IgD-negative memory B cell (primary cell): ENCODE results near the gene SLC39A11. TPM values are rescaled to one million over a fixed set of nuclear protein-coding genes. Genes with fewer than 3 reads are reported as not detected.
A peak's percentile ranks its signal among the peaks of the same experiment; 100 is the strongest.
"Not testable (repeated sequence)": the region's sequence is repeated elsewhere in the genome, so short reads cannot be mapped to it uniquely, and the experiment has no call there.

Source experiments
- H3K27ac Mint-ChIP-seq, 3 donors: one replicate each; pipeline ENCODE4 v1.8.0; 2020 to 2022; ENCODE audit warnings: mild to moderate bottlenecking in 3 of 3, mixed read lengths in 3 of 3, moderate library complexity in 1 of 3
- H3K27me3 Mint-ChIP-seq: one replicate; pipeline ENCODE4 v1.8.0; 2021; ENCODE audit warnings: mixed read lengths
- H3K36me3 Mint-ChIP-seq: one replicate; pipeline ENCODE4 v1.8.0; 2020; ENCODE audit warnings: mild to moderate bottlenecking, mixed read lengths
- H3K4me1 Mint-ChIP-seq, 3 donors: one replicate each; pipeline ENCODE4 v1.8.0; 2020 to 2022; ENCODE audit warnings: mixed read lengths in 3 of 3, mild to moderate bottlenecking in 1 of 3
- H3K4me3 Mint-ChIP-seq, 4 donors: one replicate each; pipeline ENCODE4 v1.8.0; 2020 to 2022; ENCODE audit warnings: mild to moderate bottlenecking in 4 of 4, mixed read lengths in 4 of 4, moderate library complexity in 3 of 4
- H3K9me3 Mint-ChIP-seq, 3 donors: one replicate each; pipeline ENCODE4 v1.8.0; 2020 to 2021; ENCODE audit warnings: mixed read lengths in 3 of 3, mild to moderate bottlenecking in 1 of 3
- polyA plus RNA-seq: library from polyadenylated mRNA; unstranded; fragments of 300-500 nt; fragmentation: Illumina TruSeq; gene quantifications from one replicate; pipeline ENCODE4 v1.2.3, GENCODE V29; 2021

Gene SLC39A11
- polyA plus RNA-seq, 1 donor from 2014 or later, result 13.7 TPM

- no peaks in the 10 kb centered on the region for H3K9me3 Mint-ChIP-seq
- peaks cover 10% of the 10 kb centered on the region for H3K36me3 Mint-ChIP-seq
- no peaks in the 10 kb centered on the region for H3K27me3 Mint-ChIP-seq
- no peak overlapping the region for H3K4me3 Mint-ChIP-seq
- H3K4me1 Mint-ChIP-seq, result peaks cover 0 to 2% (median 0%) of the 10 kb centered on the region in 3 donors
- H3K27ac Mint-ChIP-seq, result no peak overlapping the region
Measured at GRCh38 chr17:72775919-72776318, 316.6 kb downstream of the SLC39A11 start.

- Mint-ChIP-seq H3K4me1 (peaks cover 0 to 2% (median 0%) of the 10 kb centered on the region in 3 donors), H3K27ac (peak overlapping the region in 1 of 3 donors; percentile 8), H3K27me3 (no peaks in the 10 kb centered on the region), H3K36me3 (peaks cover 13% of the 10 kb centered on the region), H3K4me3 (no peak overlapping the region), H3K9me3 (peaks cover 0 to 2% (median 0%) of the 10 kb centered on the region in 3 donors)
Measured at GRCh38 chr17:72775237-72775636, 317.3 kb downstream of the SLC39A11 start.

- Mint-ChIP-seq H3K36me3 (peaks cover 13% of the 10 kb centered on the region), H3K27ac (no peak overlapping the region), H3K9me3 (peaks cover 0 to 2% (median 0%) of the 10 kb centered on the region in 3 donors), H3K27me3 (no peaks in the 10 kb centered on the region), H3K4me1 (peaks cover 0 to 2% (median 0%) of the 10 kb centered on the region in 3 donors), H3K4me3 (no peak overlapping the region)
Measured at GRCh38 chr17:72774236-72774635, 318.3 kb downstream of the SLC39A11 start.

- H3K27ac Mint-ChIP-seq, H3K27me3 Mint-ChIP-seq, H3K9me3 Mint-ChIP-seq, H3K4me1 Mint-ChIP-seq, H3K4me3 Mint-ChIP-seq: not testable (repeated sequence)
- H3K36me3 Mint-ChIP-seq, result peaks cover 13% of the 10 kb centered on the region
Measured at GRCh38 chr17:72773225-72773624, 319.3 kb downstream of the SLC39A11 start.

GRCh38 chr17:72772331-72772821 lies 320.1 kb downstream of the SLC39A11 start:
- peaks cover 13% of the 10 kb centered on the region for H3K36me3 Mint-ChIP-seq
- H3K4me1 Mint-ChIP-seq, result peaks cover 0 to 2% (median 0%) of the 10 kb centered on the region in 3 donors
- H3K27me3 Mint-ChIP-seq, result no peaks in the 10 kb centered on the region
- H3K9me3 Mint-ChIP-seq, result peaks cover 0 to 2% (median 0%) of the 10 kb centered on the region in 3 donors
- H3K27ac Mint-ChIP-seq, result no peak overlapping the region
- peak overlapping the region in 2 of 4 donors; percentile 2 to 5 for H3K4me3 Mint-ChIP-seq

GRCh38 chr17:72771734-72772133 lies 320.8 kb downstream of the SLC39A11 start:
- Mint-ChIP-seq H3K27ac (no peak overlapping the region), H3K9me3 (peaks cover 0 to 2% (median 0%) of the 10 kb centered on the region in 3 donors), H3K27me3 (no peaks in the 10 kb centered on the region), H3K4me3 (no peak overlapping the region), H3K36me3 (peaks cover 13% of the 10 kb centered on the region), H3K4me1 (peaks cover 0 to 2% (median 0%) of the 10 kb centered on the region in 3 donors)

GRCh38 chr17:72766761-72767356 lies 325.6 kb downstream of the SLC39A11 start:
- H3K9me3 Mint-ChIP-seq, result peaks cover 0 to 2% (median 0%) of the 10 kb centered on the region in 3 donors
- H3K27ac Mint-ChIP-seq, result peak overlapping the region in 1 of 3 donors; percentile 6
- H3K4me3 Mint-ChIP-seq, result no peak overlapping the region
- H3K36me3 Mint-ChIP-seq, result peaks cover 2% of the 10 kb centered on the region
- peaks cover 0 to 2% (median 0%) of the 10 kb centered on the region in 3 donors for H3K4me1 Mint-ChIP-seq
- no peaks in the 10 kb centered on the region for H3K27me3 Mint-ChIP-seq

GRCh38 chr17:72765368-72766153 lies 326.9 kb downstream of the SLC39A11 start:
- Mint-ChIP-seq H3K36me3 (peaks cover 4% of the 10 kb centered on the region), H3K9me3 (peaks cover 0 to 2% (median 0%) of the 10 kb centered on the region in 3 donors), H3K4me1 (peaks cover 0 to 2% (median 0%) of the 10 kb centered on the region in 3 donors), H3K4me3 (no peak overlapping the region), H3K27me3 (no peaks in the 10 kb centered on the region), H3K27ac (no peak overlapping the region)

- H3K27me3 Mint-ChIP-seq, result no peaks in the 10 kb centered on the region
- H3K36me3 Mint-ChIP-seq, result peaks cover 1% of the 10 kb centered on the region
- no peak overlapping the region for H3K4me3 Mint-ChIP-seq
- peaks cover 0 to 2% (median 0%) of the 10 kb centered on the region in 3 donors for H3K4me1 Mint-ChIP-seq
- H3K9me3 Mint-ChIP-seq, result no peaks in the 10 kb centered on the region
- H3K27ac Mint-ChIP-seq, result no peak overlapping the region
Measured at GRCh38 chr17:72764632-72765041, 327.9 kb downstream of the SLC39A11 start.

GRCh38 chr17:72763981-72764380 lies 328.5 kb downstream of the SLC39A11 start:
- peaks cover 0 to 2% (median 0%) of the 10 kb centered on the region in 3 donors for H3K4me1 Mint-ChIP-seq
- H3K27me3 Mint-ChIP-seq, result no peaks in the 10 kb centered on the region
- H3K27ac Mint-ChIP-seq, result no peak overlapping the region

GRCh38 chr17:72761893-72762575 lies 330.5 kb downstream of the SLC39A11 start:
- not testable (repeated sequence) for H3K9me3 Mint-ChIP-seq, H3K36me3 Mint-ChIP-seq, H3K27me3 Mint-ChIP-seq, H3K4me1 Mint-ChIP-seq, H3K27ac Mint-ChIP-seq
- peak overlapping the region in 1 of 4 donors; percentile 47 for H3K4me3 Mint-ChIP-seq

More at GRCh38 chr17:72763981-72764380, 328.5 kb downstream of the SLC39A11 start:
- Mint-ChIP-seq H3K36me3 (peaks cover 1% of the 10 kb centered on the region), H3K4me3 (no peak overlapping the region), H3K9me3 (no peaks in the 10 kb centered on the region)

GRCh38 chr17:72761431-72761830 lies 331.1 kb downstream of the SLC39A11 start:
- peaks cover 3% of the 10 kb centered on the region for H3K36me3 Mint-ChIP-seq
- H3K27ac Mint-ChIP-seq, result no peak overlapping the region
- H3K27me3 Mint-ChIP-seq, result no peaks in the 10 kb centered on the region
- no peak overlapping the region for H3K4me3 Mint-ChIP-seq
- peaks cover 0 to 2% (median 0%) of the 10 kb centered on the region in 3 donors for H3K4me1 Mint-ChIP-seq
- H3K9me3 Mint-ChIP-seq, result peaks cover 0 to 1% (median under 1%) of the 10 kb centered on the region in 3 donors

- Mint-ChIP-seq H3K4me1 (peaks cover 0 to 3% (median 0%) of the 10 kb centered on the region in 3 donors), H3K9me3 (peaks cover 0 to 3% (median 2%) of the 10 kb centered on the region in 3 donors), H3K27me3 (no peaks in the 10 kb centered on the region), H3K27ac (peak overlapping the region in 1 of 3 donors; percentile 57), H3K36me3 (peaks cover 9% of the 10 kb centered on the region), H3K4me3 (no peak overlapping the region)
Measured at GRCh38 chr17:72760368-72760767, 332.1 kb downstream of the SLC39A11 start.

GRCh38 chr17:72759301-72759700 lies 333.2 kb downstream of the SLC39A11 start:
- H3K27me3 Mint-ChIP-seq, result no peaks in the 10 kb centered on the region
- H3K36me3 Mint-ChIP-seq, result peaks cover 11% of the 10 kb centered on the region
- peaks cover 0 to 3% (median 0%) of the 10 kb centered on the region in 3 donors for H3K4me1 Mint-ChIP-seq
- H3K9me3 Mint-ChIP-seq, result peaks cover 0 to 3% (median 2%) of the 10 kb centered on the region in 3 donors
- no peak overlapping the region for H3K4me3 Mint-ChIP-seq
- H3K27ac Mint-ChIP-seq, result no peak overlapping the region

GRCh38 chr17:72756256-72756655 lies 336.2 kb downstream of the SLC39A11 start:
- Mint-ChIP-seq H3K27me3 (no peaks in the 10 kb centered on the region), H3K4me1 (peaks cover 0 to 1% (median 0%) of the 10 kb centered on the region in 3 donors), H3K4me3 (no peak overlapping the region), H3K27ac (peak overlapping the region in 1 of 3 donors; percentile 59), H3K36me3 (peaks cover 12% of the 10 kb centered on the region), H3K9me3 (peaks cover 0 to 3% (median 2%) of the 10 kb centered on the region in 3 donors)
